Activated T-cell treated with anti-CD3 and anti-CD28 coated beads, Interleukin-2, amount 50 U/mL, for 24 hours (primary cell): ENCODE measurements around the gene PARD3B.
"Not testable (repeated sequence)": the region's sequence is repeated elsewhere in the genome, so short reads cannot be mapped to it uniquely, and the experiment has no call there.

Experiments
- DNase-seq: peaks from one replicate; pipeline ENCODE4 v3.0.0-alpha.2; 2020
- H3K27ac Mint-ChIP-seq: 2 replicates; pipeline ENCODE4 v1.8.0; 2020; ENCODE audit warnings: mild to moderate bottlenecking, mixed read lengths
- H3K27me3 Mint-ChIP-seq: 2 replicates; pipeline ENCODE4 v1.8.0; 2020; ENCODE audit warnings: mixed read lengths
- H3K36me3 Mint-ChIP-seq: 2 replicates; pipeline ENCODE4 v1.8.0; 2020; ENCODE audit warnings: low read depth, mixed read lengths
- H3K4me1 Mint-ChIP-seq: 2 replicates; pipeline ENCODE4 v1.8.0; 2020; ENCODE audit warnings: low read depth, mixed read lengths
- H3K4me3 Mint-ChIP-seq: 2 replicates; pipeline ENCODE4 v1.8.0; 2020; ENCODE audit warnings: mild to moderate bottlenecking, moderate library complexity, mixed read lengths
- H3K9me3 Mint-ChIP-seq: 2 replicates; pipeline ENCODE4 v1.8.0; 2020; ENCODE audit warnings: mixed read lengths

The PARD3B gene

GRCh38 chr2:205218816-205219215, 673.5 kb downstream of the PARD3B start:
- H3K4me1 Mint-ChIP-seq, H3K36me3 Mint-ChIP-seq, H3K9me3 Mint-ChIP-seq, H3K27ac Mint-ChIP-seq, H3K27me3 Mint-ChIP-seq, H3K4me3 Mint-ChIP-seq, DNase-seq: not testable (repeated sequence)

- Mint-ChIP-seq H3K27me3 (no peaks in the 10 kb centered on the region), H3K9me3 (peaks cover 4% of the 10 kb centered on the region), H3K4me3 (no peak overlapping the region), H3K36me3 (no peaks in the 10 kb centered on the region), H3K27ac (no peak overlapping the region), H3K4me1 (no peaks in the 10 kb centered on the region)
- no peak for DNase-seq
Observed at GRCh38 chr2:205220559-205220958, 675.3 kb downstream of the PARD3B start.

- H3K4me1 Mint-ChIP-seq = no peaks in the 10 kb centered on the region
- peaks cover 4% of the 10 kb centered on the region for H3K9me3 Mint-ChIP-seq
- H3K27ac Mint-ChIP-seq = no peak overlapping the region
- no peak for DNase-seq
- H3K4me3 Mint-ChIP-seq = no peak overlapping the region
- H3K27me3 Mint-ChIP-seq = no peaks in the 10 kb centered on the region
- H3K36me3 Mint-ChIP-seq = no peaks in the 10 kb centered on the region
Observed at GRCh38 chr2:205232086-205232485, 686.8 kb downstream of the PARD3B start.

- DNase-seq = no peak
- Mint-ChIP-seq H3K27me3 (no peaks in the 10 kb centered on the region), H3K9me3 (peaks cover 4% of the 10 kb centered on the region), H3K4me1 (no peaks in the 10 kb centered on the region), H3K27ac (no peak overlapping the region), H3K36me3 (no peaks in the 10 kb centered on the region), H3K4me3 (no peak overlapping the region)
Observed at GRCh38 chr2:205235434-205235833, 690.2 kb downstream of the PARD3B start.

- no peak overlapping the region for H3K4me3 Mint-ChIP-seq
- no peaks in the 10 kb centered on the region for H3K36me3 Mint-ChIP-seq
- no peaks in the 10 kb centered on the region for H3K4me1 Mint-ChIP-seq
- H3K27ac Mint-ChIP-seq = no peak overlapping the region
- no peaks in the 10 kb centered on the region for H3K9me3 Mint-ChIP-seq
- no peaks in the 10 kb centered on the region for H3K27me3 Mint-ChIP-seq
- DNase-seq = no peak
Observed at GRCh38 chr2:205237524-205237923, 692.2 kb downstream of the PARD3B start.

- Mint-ChIP-seq H3K4me3 (no peak overlapping the region), H3K36me3 (no peaks in the 10 kb centered on the region), H3K9me3 (no peaks in the 10 kb centered on the region), H3K27me3 (no peaks in the 10 kb centered on the region), H3K4me1 (no peaks in the 10 kb centered on the region), H3K27ac (no peak overlapping the region)
- no peak for DNase-seq
Observed at GRCh38 chr2:205245001-205245400, 699.7 kb downstream of the PARD3B start.

GRCh38 chr2:205245652-205246051, 700.4 kb downstream of the PARD3B start:
- no peak overlapping the region for H3K4me3 Mint-ChIP-seq
- H3K4me1 Mint-ChIP-seq = no peaks in the 10 kb centered on the region
- no peaks in the 10 kb centered on the region for H3K9me3 Mint-ChIP-seq
- no peaks in the 10 kb centered on the region for H3K36me3 Mint-ChIP-seq
- DNase-seq = no peak
- H3K27ac Mint-ChIP-seq = no peak overlapping the region
- H3K27me3 Mint-ChIP-seq = no peaks in the 10 kb centered on the region

GRCh38 chr2:205259121-205259520, 713.8 kb downstream of the PARD3B start:
- Mint-ChIP-seq H3K9me3 (no peaks in the 10 kb centered on the region), H3K4me3 (no peak overlapping the region), H3K27ac (no peak overlapping the region), H3K4me1 (no peaks in the 10 kb centered on the region), H3K27me3 (no peaks in the 10 kb centered on the region), H3K36me3 (no peaks in the 10 kb centered on the region)
- no peak for DNase-seq

- H3K27me3 Mint-ChIP-seq = no peaks in the 10 kb centered on the region
- no peaks in the 10 kb centered on the region for H3K36me3 Mint-ChIP-seq
- no peaks in the 10 kb centered on the region for H3K4me1 Mint-ChIP-seq
- no peaks in the 10 kb centered on the region for H3K9me3 Mint-ChIP-seq
- no peak for DNase-seq
- H3K4me3 Mint-ChIP-seq = no peak overlapping the region
- H3K27ac Mint-ChIP-seq = no peak overlapping the region
Observed at GRCh38 chr2:205261516-205262020, 716.3 kb downstream of the PARD3B start.

- H3K27me3 Mint-ChIP-seq = peaks cover 8% of the 10 kb centered on the region
- no peak overlapping the region for H3K27ac Mint-ChIP-seq
- no peaks in the 10 kb centered on the region for H3K36me3 Mint-ChIP-seq
- no peak overlapping the region for H3K4me3 Mint-ChIP-seq
- no peaks in the 10 kb centered on the region for H3K9me3 Mint-ChIP-seq
- no peaks in the 10 kb centered on the region for H3K4me1 Mint-ChIP-seq
- no peak for DNase-seq
Observed at GRCh38 chr2:205267323-205267722, 722.0 kb downstream of the PARD3B start.

GRCh38 chr2:205270689-205271088, 725.4 kb downstream of the PARD3B start:
- no peak overlapping the region for H3K27ac Mint-ChIP-seq
- H3K27me3 Mint-ChIP-seq = peaks cover 8% of the 10 kb centered on the region
- DNase-seq = no peak
- no peaks in the 10 kb centered on the region for H3K4me1 Mint-ChIP-seq
- no peak overlapping the region for H3K4me3 Mint-ChIP-seq
- no peaks in the 10 kb centered on the region for H3K9me3 Mint-ChIP-seq
- no peaks in the 10 kb centered on the region for H3K36me3 Mint-ChIP-seq

GRCh38 chr2:205273148-205273547, 727.9 kb downstream of the PARD3B start:
- DNase-seq = no peak
- H3K36me3 Mint-ChIP-seq = no peaks in the 10 kb centered on the region
- H3K9me3 Mint-ChIP-seq = no peaks in the 10 kb centered on the region
- peaks cover 8% of the 10 kb centered on the region for H3K27me3 Mint-ChIP-seq
- no peak overlapping the region for H3K27ac Mint-ChIP-seq
- no peak overlapping the region for H3K4me3 Mint-ChIP-seq
- H3K4me1 Mint-ChIP-seq = no peaks in the 10 kb centered on the region

GRCh38 chr2:205273627-205274026, 728.4 kb downstream of the PARD3B start:
- Mint-ChIP-seq H3K27ac (no peak overlapping the region), H3K9me3 (no peaks in the 10 kb centered on the region), H3K36me3 (no peaks in the 10 kb centered on the region), H3K27me3 (peaks cover 10% of the 10 kb centered on the region), H3K4me1 (no peaks in the 10 kb centered on the region), H3K4me3 (no peak overlapping the region)
- DNase-seq = no peak

- H3K36me3 Mint-ChIP-seq = no peaks in the 10 kb centered on the region
- H3K9me3 Mint-ChIP-seq = no peaks in the 10 kb centered on the region
- H3K4me3 Mint-ChIP-seq = no peak overlapping the region
- peaks cover 7% of the 10 kb centered on the region for H3K27me3 Mint-ChIP-seq
- DNase-seq = no peak
- H3K4me1 Mint-ChIP-seq = no peaks in the 10 kb centered on the region
- H3K27ac Mint-ChIP-seq = no peak overlapping the region
Observed at GRCh38 chr2:205274801-205275200, 729.5 kb downstream of the PARD3B start.

- DNase-seq = no peak
- H3K9me3 Mint-ChIP-seq = no peaks in the 10 kb centered on the region
- H3K36me3 Mint-ChIP-seq = no peaks in the 10 kb centered on the region
- H3K4me1 Mint-ChIP-seq = no peaks in the 10 kb centered on the region
- H3K4me3 Mint-ChIP-seq = no peak overlapping the region
- no peak overlapping the region for H3K27ac Mint-ChIP-seq
- H3K27me3 Mint-ChIP-seq = peaks cover 2% of the 10 kb centered on the region
Observed at GRCh38 chr2:205276116-205276777, 731.0 kb downstream of the PARD3B start.
